ENCODE measurements around the gene WDFY2.

WDFY2 gene

GRCh38 chr13:51697181-51697580 lies 112.9 kb downstream of the WDFY2 start:
- Histone ChIP-seq H3K9ac (ENCODE audit: insufficient read length) (no peak overlapping the region), H3K4me3 (no peak overlapping the region), H3K9me3 (ENCODE audit: low read depth, low read length) (no peaks in the 10 kb centered on the region), H3K27ac (no peak overlapping the region), H3K36me3 (ENCODE audit: insufficient read depth, low read length) (0 out of 2 replicates have a peak, but pooled peaks cover 5% of the 10 kb centered on the region)
- TF ChIP-seq EZH2 (IDR thresholded peaks at IDR 0.05) (no peak), POLR2AphosphoS5 (IDR thresholded peaks at IDR 0.05; ENCODE audit: borderline replicate concordance, low read depth, low read length) (no peak), FOXP2 (optimal IDR thresholded peaks at IDR 0.05; ENCODE audit: control extremely low read depth, extremely low read length, insufficient read depth) (no peak)
- DNase-seq (ENCODE audit: low read depth, low spot score): no peak

GRCh38 chr13:51697855-51698254 lies 113.6 kb downstream of the WDFY2 start:
- Histone ChIP-seq H3K9ac (ENCODE audit: insufficient read length) (no peak overlapping the region), H3K9me3 (ENCODE audit: low read depth, low read length) (no peaks in the 10 kb centered on the region), H3K36me3 (ENCODE audit: insufficient read depth, low read length) (0 out of 2 replicates have a peak, but pooled peaks cover 5% of the 10 kb centered on the region), H3K4me3 (no peak overlapping the region), H3K27ac (no peak overlapping the region)
- DNase-seq (ENCODE audit: low read depth, low spot score): no peak
- no peak for TF ChIP-seq POLR2AphosphoS5 (IDR thresholded peaks at IDR 0.05; ENCODE audit: borderline replicate concordance, low read depth, low read length)
- TF ChIP-seq EZH2 (IDR thresholded peaks at IDR 0.05): no peak
- TF ChIP-seq FOXP2 (optimal IDR thresholded peaks at IDR 0.05; ENCODE audit: control extremely low read depth, extremely low read length, insufficient read depth): no peak

GRCh38 chr13:51698352-51698751 lies 114.1 kb downstream of the WDFY2 start:
- Histone ChIP-seq H3K36me3 (ENCODE audit: insufficient read depth, low read length) (0 out of 2 replicates have a peak, but pooled peaks cover 5% of the 10 kb centered on the region), H3K27ac (no peak overlapping the region), H3K4me3 (no peak overlapping the region), H3K9me3 (ENCODE audit: low read depth, low read length) (no peaks in the 10 kb centered on the region), H3K9ac (ENCODE audit: insufficient read length) (no peak overlapping the region)
- TF ChIP-seq FOXP2 (optimal IDR thresholded peaks at IDR 0.05; ENCODE audit: control extremely low read depth, extremely low read length, insufficient read depth) (no peak), EZH2 (IDR thresholded peaks at IDR 0.05) (no peak), POLR2AphosphoS5 (IDR thresholded peaks at IDR 0.05; ENCODE audit: borderline replicate concordance, low read depth, low read length) (no peak)
- no peak for DNase-seq (ENCODE audit: low read depth, low spot score)

GRCh38 chr13:51704399-51705313 lies 120.4 kb downstream of the WDFY2 start:
- Histone ChIP-seq H3K36me3 (ENCODE audit: insufficient read depth, low read length) (peaks cover 26% of the 10 kb centered on the region), H3K4me3 (no peak overlapping the region), H3K9ac (ENCODE audit: insufficient read length) (no peak overlapping the region), H3K9me3 (ENCODE audit: low read depth, low read length) (no peaks in the 10 kb centered on the region), H3K27ac (no peak overlapping the region)
- TF ChIP-seq POLR2AphosphoS5 (IDR thresholded peaks at IDR 0.05; ENCODE audit: borderline replicate concordance, low read depth, low read length) (no peak), FOXP2 (optimal IDR thresholded peaks at IDR 0.05; ENCODE audit: control extremely low read depth, extremely low read length, insufficient read depth) (no peak), EZH2 (IDR thresholded peaks at IDR 0.05) (no peak)
- no peak for DNase-seq (ENCODE audit: low read depth, low spot score)

- no peak overlapping the region for H3K27ac ChIP-seq
- no peak for DNase-seq (ENCODE audit: low read depth, low spot score)
- H3K36me3 ChIP-seq (ENCODE audit: insufficient read depth, low read length): peaks cover 26% of the 10 kb centered on the region
- no peak for TF ChIP-seq POLR2AphosphoS5 (IDR thresholded peaks at IDR 0.05; ENCODE audit: borderline replicate concordance, low read depth, low read length)
- H3K9me3 ChIP-seq (ENCODE audit: low read depth, low read length): no peaks in the 10 kb centered on the region
- no peak overlapping the region for H3K4me3 ChIP-seq
- no peak overlapping the region for H3K9ac ChIP-seq (ENCODE audit: insufficient read length)
Observed at GRCh38 chr13:51707461-51707860, 123.2 kb downstream of the WDFY2 start.

- no peak overlapping the region for H3K4me3 ChIP-seq
- no peak overlapping the region for H3K27ac ChIP-seq
Observed at GRCh38 chr13:51713807-51714206, 129.5 kb downstream of the WDFY2 start.

GRCh38 chr13:51714663-51715168 lies 130.5 kb downstream of the WDFY2 start:
- no peak for DNase-seq (ENCODE audit: low read depth, low spot score)
- Histone ChIP-seq H3K9me3 (ENCODE audit: low read depth, low read length) (no peaks in the 10 kb centered on the region), H3K27ac (no peak overlapping the region), H3K4me3 (no peak overlapping the region), H3K9ac (ENCODE audit: insufficient read length) (no peak overlapping the region), H3K36me3 (ENCODE audit: insufficient read depth, low read length) (no peaks in the 10 kb centered on the region)
- TF ChIP-seq POLR2AphosphoS5 (IDR thresholded peaks at IDR 0.05; ENCODE audit: borderline replicate concordance, low read depth, low read length): no peak
- no peak for TF ChIP-seq FOXP2 (optimal IDR thresholded peaks at IDR 0.05; ENCODE audit: control extremely low read depth, extremely low read length, insufficient read depth)
- TF ChIP-seq EZH2 (IDR thresholded peaks at IDR 0.05): no peak

More at GRCh38 chr13:51713807-51714206, 129.5 kb downstream of the WDFY2 start:
- Histone ChIP-seq H3K9ac (ENCODE audit: insufficient read length) (no peak overlapping the region), H3K9me3 (ENCODE audit: low read depth, low read length) (no peaks in the 10 kb centered on the region), H3K36me3 (ENCODE audit: insufficient read depth, low read length) (0 out of 2 replicates have a peak, but pooled peaks cover 3% of the 10 kb centered on the region)
- no peak for DNase-seq (ENCODE audit: low read depth, low spot score)
- TF ChIP-seq POLR2AphosphoS5 (IDR thresholded peaks at IDR 0.05; ENCODE audit: borderline replicate concordance, low read depth, low read length): no peak
- TF ChIP-seq FOXP2 (optimal IDR thresholded peaks at IDR 0.05; ENCODE audit: control extremely low read depth, extremely low read length, insufficient read depth): no peak
- TF ChIP-seq EZH2 (IDR thresholded peaks at IDR 0.05): no peak

GRCh38 chr13:51715613-51716012 lies 131.4 kb downstream of the WDFY2 start:
- H3K4me3 ChIP-seq: no peak overlapping the region
- H3K9me3 ChIP-seq (ENCODE audit: low read depth, low read length): no peaks in the 10 kb centered on the region
- no peak for DNase-seq (ENCODE audit: low read depth, low spot score)
- H3K9ac ChIP-seq (ENCODE audit: insufficient read length): no peak overlapping the region
- H3K36me3 ChIP-seq (ENCODE audit: insufficient read depth, low read length): no peaks in the 10 kb centered on the region
- no peak for TF ChIP-seq EZH2 (IDR thresholded peaks at IDR 0.05)
- no peak for TF ChIP-seq FOXP2 (optimal IDR thresholded peaks at IDR 0.05; ENCODE audit: control extremely low read depth, extremely low read length, insufficient read depth)
- no peak for TF ChIP-seq POLR2AphosphoS5 (IDR thresholded peaks at IDR 0.05; ENCODE audit: borderline replicate concordance, low read depth, low read length)
- H3K27ac ChIP-seq: no peak overlapping the region
